ENCODE data around the gene PIKFYVE.
A peak's percentile ranks its signal among the peaks of the same experiment; 100 is the strongest.
"Not testable (repeated sequence)": the region's sequence is repeated elsewhere in the genome, so short reads cannot be mapped to it uniquely, and the experiment has no call there.

PIKFYVE gene

DNA sequence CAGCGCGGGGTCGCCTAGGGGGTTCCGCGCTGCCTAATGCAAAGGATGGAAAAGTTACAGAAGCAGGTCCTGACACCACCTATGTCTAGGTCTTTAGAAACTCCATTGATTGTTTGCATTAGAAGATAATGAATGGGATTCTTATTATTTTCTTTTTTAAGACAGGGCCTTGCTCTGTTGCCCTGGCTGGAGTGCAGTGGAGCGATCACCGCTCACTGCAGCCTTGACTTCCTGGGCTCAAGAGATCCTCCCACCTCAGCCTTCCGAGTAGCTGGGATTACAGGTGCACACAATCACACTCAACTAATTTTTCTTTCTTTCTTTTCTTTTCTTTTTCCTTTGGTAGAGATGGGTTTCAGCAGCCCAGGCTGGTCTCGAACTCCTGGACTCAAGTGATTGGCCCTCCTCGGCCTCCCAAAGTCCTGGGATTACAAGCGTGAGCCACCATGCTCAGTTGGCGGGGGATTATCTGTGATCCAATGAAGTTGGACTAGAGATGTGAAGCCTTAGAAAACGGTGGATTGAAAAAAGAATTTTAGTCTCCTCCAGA, 10.4 kb upstream of the PIKFYVE start:
- no peak for DNase-seq (ENCODE audit: low read depth in 1 of 2, low spot score in 1 of 2)
- TF ChIP-seq POLR2AphosphoS5 (IDR thresholded peaks at IDR 0.05; ENCODE audit: low read depth) (no peak), SPI1 (IDR thresholded peaks at IDR 0.05; ENCODE audit: borderline replicate concordance, low read depth) (no peak), REST (IDR thresholded peaks at IDR 0.05; ENCODE audit: insufficient replicate concordance, low read depth) (no peak), CTCF (IDR thresholded peaks at IDR 0.05; ENCODE audit: insufficient read depth, low read length) (no peak), GABPA (IDR thresholded peaks at IDR 0.05; ENCODE audit: low read depth) (no peak)
- peak overlapping the region; percentile 33 for H3K27ac ChIP-seq (replicated peaks)
- no peaks in the 10 kb centered on the region for H3K27me3 ChIP-seq (ENCODE audit: insufficient read depth, poor library complexity, severe bottlenecking)
- peak overlapping the region; percentile 98 for H3K4me3 ChIP-seq (replicated peaks; ENCODE audit: insufficient read depth, low read length)

- TF ChIP-seq SPI1 (IDR thresholded peaks at IDR 0.05; ENCODE audit: borderline replicate concordance, low read depth) (no peak), REST (IDR thresholded peaks at IDR 0.05; ENCODE audit: insufficient replicate concordance, low read depth) (no peak), CTCF (IDR thresholded peaks at IDR 0.05; ENCODE audit: insufficient read depth, low read length) (no peak), POLR2AphosphoS5 (IDR thresholded peaks at IDR 0.05; ENCODE audit: low read depth) (no peak), GABPA (IDR thresholded peaks at IDR 0.05; ENCODE audit: low read depth) (no peak)
- no peak overlapping the region for H3K27ac ChIP-seq (replicated peaks)
Observed at GRCh38 chr2:208256192-208256782, 9.8 kb upstream of the PIKFYVE start.

GRCh38 chr2:208256849-208257813, 8.9 kb upstream of the PIKFYVE start:
- not testable (repeated sequence) for DNase-seq (ENCODE audit: low read depth in 1 of 2, low spot score in 1 of 2); H3K27me3 ChIP-seq (ENCODE audit: insufficient read depth, poor library complexity, severe bottlenecking); H3K27ac ChIP-seq (replicated peaks); H3K4me3 ChIP-seq (replicated peaks; ENCODE audit: insufficient read depth, low read length)

More at GRCh38 chr2:208256192-208256782, 9.8 kb upstream of the PIKFYVE start:
- H3K27me3 ChIP-seq (ENCODE audit: insufficient read depth, poor library complexity, severe bottlenecking) = no peaks in the 10 kb centered on the region
- no peak overlapping the region for H3K4me3 ChIP-seq (replicated peaks; ENCODE audit: insufficient read depth, low read length)
- DNase-seq (ENCODE audit: low read depth in 1 of 2, low spot score in 1 of 2) = no peak

- H3K27me3 ChIP-seq (ENCODE audit: insufficient read depth, poor library complexity, severe bottlenecking) = no peaks in the 10 kb centered on the region
- peak in 1 of 2 experiments; percentile 43 for DNase-seq (ENCODE audit: low read depth in 1 of 2, low spot score in 1 of 2)
Observed at GRCh38 chr2:208265371-208265800, 669 bp upstream of the PIKFYVE start.

More at GRCh38 chr2:208265371-208265800, 669 bp upstream of the PIKFYVE start:
- Histone ChIP-seq H3K4me3 (replicated peaks; ENCODE audit: insufficient read depth, low read length) (peak overlapping the region; percentile 90), H3K27ac (replicated peaks) (peak overlapping the region; percentile 86)
- TF ChIP-seq GABPA (IDR thresholded peaks at IDR 0.05; ENCODE audit: low read depth) (no peak), CTCF (IDR thresholded peaks at IDR 0.05; ENCODE audit: insufficient read depth, low read length) (no peak), REST (IDR thresholded peaks at IDR 0.05; ENCODE audit: insufficient replicate concordance, low read depth) (no peak), SPI1 (IDR thresholded peaks at IDR 0.05; ENCODE audit: borderline replicate concordance, low read depth) (no peak), POLR2AphosphoS5 (IDR thresholded peaks at IDR 0.05; ENCODE audit: low read depth) (no peak)
